Epithelial cell of prostate (primary cell): ENCODE data around the gene PRKCA.
A peak's percentile ranks its signal among the peaks of the same experiment; 100 is the strongest.
"Not testable (repeated sequence)": the region's sequence is repeated elsewhere in the genome, so short reads cannot be mapped to it uniquely, and the experiment has no call there.

Experiments
- DNase-seq: peaks from one replicate; pipeline ENCODE4 v3.0.0-alpha.2; 2011; ENCODE audit warnings: low read depth, low spot score
- H3K27ac ChIP-seq: fragments of 450-650 bp; 2 replicates; pipeline ENCODE4 v1.5.1; 2017; ENCODE audit warnings: mild to moderate bottlenecking

PRKCA gene

DNA sequence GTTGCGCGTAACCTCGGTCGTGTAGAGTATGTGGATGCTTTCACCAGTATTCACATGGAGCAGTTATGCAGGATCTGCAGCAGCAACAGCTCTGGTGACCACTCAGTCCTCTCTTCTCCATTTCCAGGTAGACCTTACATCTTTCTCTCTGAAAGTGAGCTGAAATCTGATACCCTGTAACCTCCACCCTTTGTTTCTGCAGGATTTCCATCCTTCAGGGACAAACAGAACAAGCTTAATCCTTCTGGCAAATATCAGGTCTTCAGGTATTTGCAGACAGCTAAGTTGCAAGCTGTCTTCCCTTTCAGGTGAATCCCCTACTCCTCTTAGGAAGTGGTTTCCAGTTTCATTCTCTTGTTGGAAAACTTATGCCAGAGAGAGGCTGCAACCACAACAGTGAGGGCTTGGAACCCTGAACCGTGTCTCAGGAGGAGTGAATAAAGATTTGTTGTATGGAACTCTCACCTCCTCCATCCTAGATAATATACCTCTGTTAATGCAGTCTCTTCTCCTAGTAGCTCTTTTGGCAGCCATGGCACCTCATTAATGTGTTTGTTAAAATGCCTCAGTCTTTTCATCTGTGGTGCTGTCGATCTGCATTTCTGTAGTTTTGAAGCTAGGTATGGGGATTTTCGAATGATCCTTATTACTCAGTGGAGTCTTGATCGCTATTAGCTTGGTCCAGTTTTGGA is 172.5 kb downstream of the PRKCA start:
- H3K27ac ChIP-seq, result no peak overlapping the region
- no peak for DNase-seq

GRCh38 chr17:66476014-66476413 is 173.6 kb downstream of the PRKCA start:
- H3K27ac ChIP-seq, result no peak overlapping the region
- DNase-seq, result no peak

DNA sequence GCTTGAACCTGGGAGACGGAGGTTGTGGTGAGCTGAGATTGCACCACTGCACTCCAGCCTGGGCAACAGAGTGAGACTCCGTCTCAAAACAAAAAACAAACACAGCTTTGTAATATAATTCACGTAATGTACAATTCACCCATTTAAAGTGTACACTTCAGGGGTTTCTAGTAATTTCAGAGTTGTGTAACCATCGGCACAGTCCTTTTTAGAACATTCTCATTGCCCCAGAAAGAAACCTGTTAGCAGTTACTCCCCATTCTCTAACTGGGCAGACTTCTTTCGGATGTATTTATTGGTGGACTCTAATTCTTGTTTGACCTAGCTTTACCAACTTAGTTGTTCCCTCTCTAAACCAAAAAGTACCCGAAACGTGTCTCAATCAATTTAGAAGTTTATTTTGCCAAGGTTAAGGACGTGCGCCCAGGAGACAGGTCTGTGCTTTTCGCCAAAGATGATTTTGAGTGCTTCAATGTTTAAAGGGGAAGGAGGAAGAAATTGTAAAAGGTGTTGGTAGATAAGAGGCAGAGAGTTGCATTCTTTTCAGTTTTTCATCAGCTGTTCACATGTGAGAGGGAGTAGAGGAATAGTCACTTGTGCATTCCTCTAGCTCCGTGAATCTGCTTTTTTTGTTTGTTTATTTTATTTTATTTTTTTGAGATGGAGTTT is 175.3 kb downstream of the PRKCA start:
- DNase-seq, result no peak
- no peak overlapping the region for H3K27ac ChIP-seq

DNA sequence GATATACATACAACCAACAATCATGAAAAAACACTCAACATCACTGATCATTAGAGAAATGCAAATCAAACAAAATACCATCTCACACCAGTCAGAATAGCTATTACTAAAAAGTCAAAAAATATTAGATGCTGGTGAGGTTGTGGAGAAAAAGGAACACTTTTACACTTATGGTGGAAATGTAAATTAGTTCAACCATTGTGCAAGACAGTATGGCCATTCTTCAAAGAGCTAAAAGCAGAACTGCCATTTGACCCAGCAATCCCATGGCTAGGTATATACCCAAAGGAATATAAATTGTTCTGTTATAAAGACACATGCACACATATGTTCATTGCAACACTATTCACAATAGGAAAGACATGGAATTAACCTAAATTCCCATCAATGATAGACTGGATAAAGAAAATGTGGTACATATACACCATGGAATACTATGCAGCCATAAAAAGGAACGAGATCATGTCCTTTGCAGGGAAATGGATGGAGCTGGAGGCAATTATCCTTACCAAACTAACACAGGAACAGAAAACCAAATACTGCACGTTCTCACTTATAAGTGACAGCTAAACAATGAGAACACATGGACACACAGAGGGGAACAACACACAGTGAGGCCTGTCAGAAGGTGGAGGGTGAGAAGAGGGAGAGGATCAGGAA is 176.9 kb downstream of the PRKCA start:
- not testable (repeated sequence) for H3K27ac ChIP-seq, DNase-seq

- H3K27ac ChIP-seq, result no peak overlapping the region
- no peak for DNase-seq
These were observed 177.8 kb downstream of the PRKCA start for GRCh38 chr17:66480243-66480642.

GRCh38 chr17:66480802-66481201 is 178.4 kb downstream of the PRKCA start:
- no peak for DNase-seq

GRCh38 chr17:66481271-66481670 is 178.9 kb downstream of the PRKCA start:
- no peak for DNase-seq
- H3K27ac ChIP-seq, result no peak overlapping the region

More at GRCh38 chr17:66480802-66481201, 178.4 kb downstream of the PRKCA start:
- H3K27ac ChIP-seq, result no peak overlapping the region

DNA sequence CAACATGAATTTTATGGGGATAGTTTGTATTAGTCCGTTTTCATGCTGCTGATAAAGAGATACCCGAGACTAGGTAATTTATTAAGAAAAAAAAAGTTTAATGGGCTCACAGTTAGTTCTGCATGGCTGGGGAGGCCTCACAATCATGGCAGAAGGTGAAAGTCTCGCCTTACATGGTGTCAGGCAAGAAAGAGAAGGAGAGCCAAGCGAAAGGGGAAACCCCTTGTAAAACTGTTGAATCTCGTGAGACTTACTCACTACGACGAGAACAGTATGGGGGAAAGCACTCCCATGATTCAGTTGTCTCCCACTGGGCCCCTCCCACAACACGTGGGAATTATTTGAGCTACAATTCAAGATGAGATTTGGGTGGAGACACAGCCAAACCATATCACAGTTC is 181.5 kb downstream of the PRKCA start:
- no peak for DNase-seq
- no peak overlapping the region for H3K27ac ChIP-seq

DNA sequence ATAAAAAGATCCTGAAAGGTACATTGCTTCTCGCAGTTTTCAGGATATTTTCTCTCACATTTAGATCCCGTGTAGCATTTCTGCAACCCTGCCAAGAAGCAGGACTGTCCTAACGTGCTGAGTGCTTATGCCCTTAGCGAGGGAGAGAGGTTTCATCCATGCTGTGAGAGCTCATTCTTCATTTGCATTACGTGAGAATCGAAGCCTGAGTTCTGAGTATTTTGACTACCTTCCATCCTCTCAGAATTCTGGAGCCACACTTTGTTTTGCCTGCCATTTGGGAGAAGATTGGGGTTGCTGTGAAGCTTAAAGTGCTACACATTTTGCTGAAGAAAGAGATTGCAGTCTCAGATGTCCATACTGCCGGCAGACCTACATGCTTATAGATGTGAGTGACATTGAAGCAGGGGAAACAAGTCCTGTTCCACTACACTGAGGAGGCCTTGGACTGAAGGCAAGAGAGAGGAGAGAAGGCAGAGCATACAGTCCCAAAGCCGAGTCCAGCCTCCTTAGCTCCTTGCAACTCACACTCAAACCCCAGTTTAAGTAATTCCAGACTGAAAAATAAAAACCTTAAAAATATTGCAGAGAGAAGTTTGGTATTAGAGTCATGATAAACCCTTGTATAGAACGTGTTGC is 183.0 kb downstream of the PRKCA start:
- DNase-seq, result no peak
- no peak overlapping the region for H3K27ac ChIP-seq

DNA sequence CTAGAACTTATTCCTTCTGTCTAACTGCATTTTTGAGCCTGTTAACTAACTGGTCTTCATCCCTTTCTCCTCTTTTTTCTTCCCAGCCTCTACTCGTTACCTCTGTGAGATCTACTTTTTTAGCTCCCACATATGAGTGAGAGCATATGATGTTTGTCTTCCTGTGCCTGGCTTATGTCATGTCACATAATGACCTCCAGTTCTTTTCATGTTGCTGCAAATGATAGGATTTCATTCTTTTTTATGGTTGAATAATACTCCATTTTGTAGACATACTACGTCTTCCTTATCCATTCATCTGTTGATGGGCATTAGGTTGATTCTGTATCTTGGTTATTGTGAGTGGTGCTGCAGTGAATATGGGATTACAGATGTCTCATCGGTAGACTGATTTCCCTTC is 184.7 kb downstream of the PRKCA start:
- no peak overlapping the region for H3K27ac ChIP-seq
- no peak for DNase-seq

- H3K27ac ChIP-seq, result no peak overlapping the region
- DNase-seq, result no peak
These were observed 185.6 kb downstream of the PRKCA start for GRCh38 chr17:66487981-66488468.

- no peak for DNase-seq
- no peak overlapping the region for H3K27ac ChIP-seq
These were observed 186.5 kb downstream of the PRKCA start for GRCh38 chr17:66488864-66489263.

GRCh38 chr17:66489576-66489975 is 187.2 kb downstream of the PRKCA start:
- H3K27ac ChIP-seq, DNase-seq: not testable (repeated sequence)

DNA sequence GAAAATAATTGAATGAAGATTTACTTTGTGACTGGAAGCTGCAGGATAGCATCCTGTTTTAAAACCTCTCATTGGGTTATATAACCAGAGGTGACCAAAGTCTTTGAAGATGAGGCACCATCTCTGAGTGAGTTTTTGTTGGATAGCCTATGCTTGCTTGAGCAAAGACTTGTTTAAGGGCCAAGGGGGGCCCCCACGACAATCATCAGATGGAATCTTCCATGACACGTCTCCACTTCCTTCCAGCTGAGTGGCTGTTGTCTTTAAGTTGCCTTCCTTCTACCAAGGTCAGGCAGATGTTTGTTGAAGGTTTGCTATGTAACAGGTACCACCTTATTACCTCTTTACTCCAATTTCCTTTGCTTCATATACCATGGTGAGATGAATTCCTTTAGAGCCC is 188.8 kb downstream of the PRKCA start:
- DNase-seq, result no peak
- H3K27ac ChIP-seq, result no peak overlapping the region

DNA sequence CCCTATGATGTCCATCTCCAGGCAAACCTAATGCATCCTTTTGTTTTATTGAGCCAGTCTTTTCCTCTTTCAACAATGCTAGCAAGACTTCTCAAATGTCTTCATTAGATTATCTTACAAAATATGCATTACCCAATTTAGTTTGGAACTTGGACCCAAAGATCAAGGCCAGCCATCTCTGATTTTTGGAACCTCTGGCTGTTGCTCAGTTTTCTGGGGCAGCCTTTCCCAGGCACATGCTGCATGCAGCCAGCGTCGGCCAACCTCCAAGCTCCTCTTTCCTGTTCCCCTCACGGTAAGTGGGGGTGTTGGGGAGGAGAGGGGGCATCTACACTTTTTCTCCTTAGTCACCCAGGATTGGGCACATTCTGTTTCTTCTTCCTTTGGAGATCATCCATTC is 189.3 kb downstream of the PRKCA start:
- DNase-seq, result no peak
- no peak overlapping the region for H3K27ac ChIP-seq

DNA sequence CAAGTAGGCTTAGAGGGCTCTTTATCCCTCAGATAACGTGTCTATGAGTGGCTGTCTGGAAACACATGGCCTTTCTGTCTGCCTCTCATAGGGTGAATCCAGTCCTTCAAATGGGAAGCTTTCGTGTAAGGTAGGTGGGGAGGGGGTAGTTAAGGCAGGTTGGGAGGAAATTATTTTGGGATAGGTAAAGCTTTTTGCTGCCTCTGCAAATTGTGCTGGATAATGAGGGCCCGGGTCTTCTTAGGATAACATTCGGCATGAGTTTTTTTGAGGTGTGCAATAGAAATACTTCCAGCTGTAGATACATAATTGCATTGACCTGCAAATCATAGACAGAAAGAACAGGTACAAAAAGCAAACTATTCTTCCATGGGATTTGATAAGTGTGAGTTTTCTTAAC is 189.7 kb downstream of the PRKCA start:
- DNase-seq, result no peak
- H3K27ac ChIP-seq, result no peak overlapping the region

DNA sequence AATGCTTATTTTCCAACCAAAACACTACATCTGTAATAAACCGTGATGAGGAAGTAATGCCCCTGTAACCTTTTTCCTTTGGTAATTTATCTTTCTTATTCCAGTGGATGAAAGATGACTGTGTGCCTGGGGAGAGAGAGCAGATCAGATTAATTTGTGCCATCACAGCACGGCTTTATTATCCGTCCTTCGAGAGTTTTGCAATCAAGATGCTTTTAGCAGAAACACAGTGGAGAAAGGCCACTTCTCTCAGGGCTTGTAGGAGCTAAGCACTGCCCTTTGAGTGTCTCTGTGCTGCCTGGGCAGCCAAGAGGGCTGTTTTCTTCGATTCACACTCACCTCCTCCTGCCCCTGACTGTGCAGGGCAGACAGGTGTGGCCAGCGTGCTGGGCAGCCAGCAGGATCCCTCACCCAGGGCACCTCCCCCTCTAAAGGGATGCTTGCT is 190.2 kb downstream of the PRKCA start:
- DNase-seq, result no peak
- no peak overlapping the region for H3K27ac ChIP-seq

DNA sequence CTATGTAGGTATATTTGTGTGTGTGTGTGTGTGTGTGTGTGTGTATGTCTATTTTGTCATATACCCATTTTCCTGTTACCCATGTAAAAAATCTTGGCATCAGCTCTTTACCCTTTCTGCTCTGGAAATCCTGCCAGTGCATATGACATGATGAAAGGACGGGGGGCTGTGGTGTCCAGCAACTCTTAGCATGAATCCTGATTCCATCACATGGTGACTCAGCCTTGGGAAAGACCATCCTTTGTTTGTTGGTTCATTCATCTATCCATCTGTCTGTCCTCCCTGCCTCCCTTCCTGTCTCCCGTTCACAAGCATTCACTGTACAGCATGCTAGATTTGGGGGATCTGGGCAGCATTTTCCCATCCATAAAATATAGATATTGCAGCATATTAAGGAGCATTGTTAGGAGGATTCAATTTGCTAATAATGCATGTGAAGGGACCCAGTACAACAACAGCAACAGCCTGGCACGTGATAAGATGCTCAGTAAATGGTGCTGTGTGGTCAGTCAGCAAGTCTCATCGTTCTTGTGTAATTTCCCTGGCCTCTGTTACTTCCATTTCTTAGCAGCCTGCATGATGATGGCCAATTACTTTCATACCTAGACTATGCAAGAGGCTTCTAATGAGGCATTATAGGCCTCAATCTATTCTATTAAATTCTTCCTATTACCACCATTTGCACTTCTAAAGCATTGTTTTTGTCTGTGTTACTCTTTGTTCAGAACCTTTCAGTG is 191.0 kb downstream of the PRKCA start:
- H3K27ac ChIP-seq, result peak overlapping the region; percentile 37
- no peak for DNase-seq

GRCh38 chr17:66494023-66494803 is 191.8 kb downstream of the PRKCA start:
- H3K27ac ChIP-seq, result peak overlapping the region; percentile 37
- DNase-seq, result peak; percentile 14
